ENCODE data around the gene IGF2R.

- TF ChIP-seq POLR2AphosphoS5 (IDR thresholded peaks at IDR 0.05; ENCODE audit: low read depth, low read length): no peak
- TF ChIP-seq TAF1 (IDR thresholded peaks at IDR 0.05; ENCODE audit: borderline replicate concordance, low read depth, low read length): no peak
Measured at GRCh38 chr6:160108077-160108476, 139.2 kb downstream of the IGF2R start.

Data from GM12892 (cell line).